GDM1 (cell line): ENCODE results near the gene SNAPC4.

Source experiments
- DNase-seq: peaks from one replicate; lab custom pipeline; 2025; lab: John Stamatoyannopoulos, UW

The SNAPC4 gene

DNA sequence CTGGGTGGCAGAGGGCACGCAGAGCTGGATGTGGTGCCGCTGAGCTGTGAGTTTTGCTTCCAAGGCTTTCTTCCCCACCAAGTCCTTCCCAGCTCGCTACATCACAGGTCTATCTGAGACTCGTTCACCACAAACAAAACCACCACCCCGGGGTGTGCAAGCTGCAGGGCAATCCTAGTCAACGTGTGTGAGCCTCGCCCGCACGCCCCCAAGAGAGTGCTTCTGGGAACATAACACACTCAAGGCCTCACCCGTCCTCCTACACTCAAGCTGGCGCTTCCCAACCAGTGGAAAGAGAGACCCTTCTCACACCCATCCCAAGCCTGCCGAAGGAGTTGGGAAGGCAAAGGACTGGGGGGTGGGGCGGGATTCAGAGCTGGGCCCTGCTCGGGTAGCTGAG, 10.6 kb downstream of the SNAPC4 start:
- no peak for DNase-seq

- no peak for DNase-seq
Measured at GRCh38 chr9:136387217-136387616, 12.8 kb downstream of the SNAPC4 start.

- no peak for DNase-seq
Measured at GRCh38 chr9:136386018-136386417, 14.0 kb downstream of the SNAPC4 start.

DNA sequence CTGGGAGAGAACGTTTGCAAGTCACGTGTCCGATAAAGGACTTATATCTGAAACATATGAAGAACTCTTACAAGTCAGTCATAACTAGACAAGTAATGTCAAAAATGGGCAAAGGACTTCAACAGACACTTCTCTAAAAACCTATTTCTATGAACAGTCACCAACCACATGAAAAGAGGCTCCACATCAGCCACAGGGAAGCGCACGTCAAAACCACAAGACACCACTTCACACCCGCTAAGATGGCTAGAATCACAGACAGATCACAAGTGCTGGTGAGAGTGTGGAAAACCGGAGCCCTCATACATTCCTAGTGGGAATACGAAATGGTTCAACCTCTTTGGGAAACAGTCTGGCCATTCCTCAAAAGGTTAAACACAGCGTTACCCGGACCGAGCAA, 15.0 kb downstream of the SNAPC4 start:
- DNase-seq: no peak

DNA sequence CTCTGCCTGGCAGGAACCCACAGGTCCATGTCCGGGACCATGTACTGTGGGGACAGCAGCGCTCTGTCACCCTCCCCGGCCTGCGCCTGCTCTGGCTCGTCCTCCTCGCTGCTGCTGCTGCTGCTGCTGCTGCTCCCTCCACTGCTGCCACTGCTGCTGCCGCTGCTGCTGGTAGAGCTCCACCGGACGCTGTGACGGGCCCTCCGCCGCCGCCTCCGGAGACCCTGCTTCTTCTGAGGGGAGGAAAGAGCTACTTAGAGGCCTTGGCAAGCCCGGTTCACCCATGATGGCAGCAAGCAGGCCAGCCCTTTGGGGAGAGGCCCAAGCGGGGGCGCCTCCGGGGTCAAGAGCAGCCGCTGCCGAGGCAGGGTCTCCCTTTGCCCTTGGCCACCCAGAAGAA, 16.5 kb downstream of the SNAPC4 start:
- no peak for DNase-seq

GRCh38 chr9:136381966-136382513, 17.9 kb downstream of the SNAPC4 start:
- no peak for DNase-seq

- DNase-seq: no peak
Measured at GRCh38 chr9:136381311-136381710, 18.7 kb downstream of the SNAPC4 start.

GRCh38 chr9:136380381-136380780, 19.6 kb downstream of the SNAPC4 start:
- no peak for DNase-seq

- DNase-seq: no peak
Measured at GRCh38 chr9:136379891-136380290, 20.1 kb downstream of the SNAPC4 start.

DNA sequence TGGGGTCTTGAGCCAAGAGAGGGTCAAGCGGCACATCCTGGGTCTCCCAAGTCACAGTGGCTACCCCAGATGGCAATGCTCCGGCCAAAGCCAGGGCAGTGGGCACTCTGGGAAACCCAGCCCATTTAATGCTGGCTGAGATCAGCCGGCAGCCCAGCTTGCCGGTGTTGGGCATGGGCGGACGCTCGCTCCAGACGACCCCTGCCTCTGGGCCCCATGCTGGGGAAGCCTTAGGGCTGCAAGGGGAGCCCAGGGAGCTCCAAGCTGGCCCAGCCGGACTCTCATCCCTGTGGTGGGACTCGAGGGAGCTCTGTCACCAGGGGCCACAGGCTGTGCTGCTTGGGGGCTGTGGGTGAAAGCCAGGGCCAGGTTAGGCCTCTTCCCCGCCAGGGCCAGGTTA, 20.6 kb downstream of the SNAPC4 start:
- DNase-seq: no peak

GRCh38 chr9:136379003-136379287, 21.0 kb downstream of the SNAPC4 start:
- DNase-seq: no peak

DNA sequence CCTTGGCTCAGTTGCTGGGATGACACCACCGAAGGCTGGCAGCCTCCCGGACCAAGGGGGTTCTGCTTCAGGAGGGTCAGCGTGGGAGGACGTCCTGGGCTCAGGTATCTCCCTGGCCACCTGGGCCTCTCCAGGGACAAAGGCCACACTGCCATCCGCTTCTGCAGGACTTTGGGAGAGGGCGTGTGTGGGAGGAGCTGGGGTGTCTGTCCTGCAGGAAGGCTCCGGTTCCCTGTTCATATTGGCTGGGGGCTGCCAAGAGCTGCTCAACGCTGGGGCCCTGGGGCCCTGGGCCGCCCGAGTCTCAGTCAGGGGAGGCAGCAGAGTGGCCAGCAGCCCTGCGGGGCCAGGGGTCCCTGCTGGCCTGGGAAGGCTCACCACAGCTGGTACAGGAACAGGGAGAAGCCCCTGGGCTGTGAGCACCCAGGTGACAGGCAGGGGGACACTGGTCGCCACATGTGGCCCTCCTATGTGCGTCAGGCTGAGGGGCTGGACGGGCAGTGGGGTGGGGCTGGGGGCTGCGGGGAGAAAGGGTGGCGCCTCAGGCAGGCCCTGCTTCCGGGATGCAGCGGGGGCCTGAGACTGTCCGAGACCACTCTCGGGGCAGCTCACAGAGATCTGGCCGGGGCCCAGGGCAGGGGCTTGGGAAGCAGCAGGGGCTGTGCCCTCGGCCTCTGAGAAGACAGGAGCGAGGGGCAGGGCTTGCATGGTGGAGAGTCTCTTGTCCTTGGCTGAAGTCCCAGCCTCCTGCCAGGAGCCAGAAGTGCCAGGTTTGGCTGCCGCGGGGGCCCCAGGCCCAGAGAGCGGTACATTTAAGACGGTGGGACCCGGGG, 21.6 kb downstream of the SNAPC4 start:
- DNase-seq: no peak

GRCh38 chr9:136377341-136378169, 22.4 kb downstream of the SNAPC4 start:
- DNase-seq: no peak

GRCh38 chr9:136376457-136376856, 23.5 kb downstream of the SNAPC4 start:
- DNase-seq: no peak

DNA sequence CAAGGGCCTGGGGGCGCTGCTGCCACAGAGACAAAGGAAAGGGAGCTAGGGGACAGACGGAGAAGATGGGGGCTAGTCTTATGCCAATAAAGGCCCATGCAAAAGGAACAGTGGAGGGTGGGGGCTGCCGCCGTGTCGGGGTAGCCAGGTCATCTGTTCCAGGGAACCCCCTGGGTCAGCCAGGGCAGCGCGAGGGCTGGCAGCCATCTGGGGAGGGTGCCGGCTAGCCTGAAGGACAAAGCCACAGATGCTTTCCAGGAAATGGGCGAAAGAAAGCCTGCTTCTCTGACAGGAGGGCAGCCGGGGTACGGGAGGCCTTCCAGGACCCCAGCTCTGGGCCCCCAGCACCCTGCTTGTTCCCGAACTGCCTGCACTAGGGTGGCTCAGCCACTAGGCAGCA, 24.9 kb downstream of the SNAPC4 start:
- DNase-seq: no peak

DNA sequence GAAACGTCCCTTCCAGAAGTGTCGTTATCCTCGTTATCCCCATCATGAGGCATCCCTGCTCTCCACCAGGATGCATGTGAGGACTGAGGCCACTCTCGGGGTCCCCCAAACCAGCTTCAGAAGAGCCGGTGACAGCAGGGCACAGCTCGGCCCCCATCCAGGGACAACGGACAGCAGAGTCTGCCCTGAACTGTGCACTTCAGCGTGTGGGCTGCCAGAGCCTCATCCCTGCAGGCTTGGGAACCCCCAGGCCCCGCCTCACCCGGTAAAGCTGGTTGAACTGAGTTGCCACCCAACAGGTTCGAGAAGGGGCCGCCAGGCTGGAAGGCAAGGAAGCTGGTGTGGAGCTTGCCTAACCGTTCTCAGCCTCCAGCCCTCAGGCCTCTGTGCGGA, 25.8 kb downstream of the SNAPC4 start:
- no peak for DNase-seq

GRCh38 chr9:136373300-136374182, 26.4 kb downstream of the SNAPC4 start, which contains the start of gene CARD9:
Gene CARD9 (minus strand): TSS chr9:136373669. CDS start chr9:136372078, 1,591 bp downstream.
- DNase-seq: no peak

GRCh38 chr9:136372561-136373299, 27.2 kb downstream of the SNAPC4 start:
- DNase-seq: peak; percentile 46

GRCh38 chr9:136372006-136372405, 28.0 kb downstream of the SNAPC4 start:
- no peak for DNase-seq

DNA sequence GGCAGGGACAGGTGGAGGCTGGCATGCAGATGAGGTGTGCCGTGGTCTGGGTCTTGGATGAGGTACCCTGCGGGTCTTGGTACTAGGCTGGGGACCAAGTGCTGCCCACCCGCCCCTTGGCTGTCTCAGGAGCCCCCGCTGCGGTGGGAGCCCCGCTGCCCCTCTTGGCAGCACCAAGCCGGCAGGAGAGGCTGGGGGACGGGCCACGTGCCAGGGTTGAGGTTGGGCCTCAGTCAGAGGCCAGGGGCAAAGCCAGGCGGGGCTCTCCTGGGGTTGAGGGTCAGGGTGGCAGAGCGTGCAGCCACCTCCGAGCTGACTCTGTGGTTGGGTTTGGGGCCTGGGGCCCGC, 28.5 kb downstream of the SNAPC4 start:
- DNase-seq: no peak
